Mesenchymal stem cell (in vitro differentiated cells and primary cell): ENCODE data around the gene CELA2B.

Experiments
- DNase-seq: peaks from one replicate; pipeline ENCODE4 v3.0.0-alpha.2; 2013
- H2AFZ ChIP-seq: one replicate; pipeline ENCODE4 v1.6.1; 2013; ENCODE audit warnings: low read depth, mild to moderate bottlenecking, control low read depth, inconsistent platforms, low read length, moderate library complexity
- H2AK5ac ChIP-seq: 2 replicates; pipeline ENCODE4 v1.6.1; 2013; ENCODE audit warnings: low read length, moderate library complexity, mild to moderate bottlenecking, inconsistent platforms; ENCODE audit not compliant: severe bottlenecking
- H2BK120ac ChIP-seq: one replicate; pipeline ENCODE4 v1.6.1; 2013; ENCODE audit warnings: low read depth, mild to moderate bottlenecking, inconsistent platforms, low read length, moderate library complexity
- H2BK12ac ChIP-seq, 2 experiments: one replicate each; pipeline ENCODE4 v1.6.1; 2013; ENCODE audit warnings: inconsistent platforms in 2 of 2, low read length in 2 of 2, mild to moderate bottlenecking in 2 of 2, moderate library complexity in 2 of 2, control low read depth in 1 of 2
- H2BK15ac ChIP-seq: one replicate; pipeline ENCODE4 v1.6.1; 2013; ENCODE audit warnings: mild to moderate bottlenecking, low read depth, inconsistent platforms; ENCODE audit not compliant: poor library complexity, severe bottlenecking
- H2BK5ac ChIP-seq: 2 replicates; pipeline ENCODE4 v1.6.1; 2013; ENCODE audit warnings: low read depth, mild to moderate bottlenecking, low read length, control low read depth, inconsistent platforms; ENCODE audit not compliant: poor library complexity, severe bottlenecking
- H3K14ac ChIP-seq, 2 experiments: one replicate each; pipeline ENCODE4 v1.6.1; 2013; ENCODE audit warnings: inconsistent platforms in 2 of 2, low read length in 2 of 2, control low read depth in 1 of 2, mild to moderate bottlenecking in 1 of 2, moderate library complexity in 1 of 2
- H3K18ac ChIP-seq, 2 experiments: one replicate each; pipeline ENCODE4 v1.6.1; 2013; ENCODE audit warnings: inconsistent platforms in 2 of 2, low read length in 2 of 2, control low read depth in 1 of 2, low read depth in 1 of 2, mild to moderate bottlenecking in 1 of 2
- H3K23ac ChIP-seq, 2 experiments: one replicate each; pipeline ENCODE4 v1.6.1; 2013; ENCODE audit warnings: inconsistent platforms in 2 of 2, low read length in 2 of 2, mild to moderate bottlenecking in 2 of 2, moderate library complexity in 2 of 2, control low read depth in 1 of 2
- H3K27ac ChIP-seq: 2 replicates; pipeline ENCODE4 v1.5.1; 2013; ENCODE audit warnings: mild to moderate bottlenecking, moderate library complexity, low read length, control low read depth, inconsistent platforms; ENCODE audit not compliant: poor library complexity, severe bottlenecking
- H3K27me3 ChIP-seq, 2 experiments: 2 replicates each; pipeline versions ENCODE4 v1.6.1 to v1.7.0; 2013; ENCODE audit warnings: low read length in 2 of 2, mild to moderate bottlenecking in 2 of 2, moderate library complexity in 2 of 2, control low read depth in 1 of 2, inconsistent platforms in 1 of 2; ENCODE audit not compliant: control insufficient read depth in 1 of 2, insufficient read depth in 1 of 2
- H3K36me3 ChIP-seq, 2 experiments: 2 replicates each; pipeline versions ENCODE4 v1.6.1 to v1.7.0; 2013; ENCODE audit warnings: low read length in 2 of 2, control low read depth in 1 of 2, inconsistent platforms in 1 of 2, low read depth in 1 of 2, mild to moderate bottlenecking in 1 of 2; ENCODE audit not compliant: insufficient read depth in 2 of 2, control insufficient read depth in 1 of 2
- H3K4ac ChIP-seq, 2 experiments: one replicate each; pipeline ENCODE4 v1.6.1; 2013; ENCODE audit warnings: inconsistent platforms in 2 of 2, low read length in 2 of 2, mild to moderate bottlenecking in 2 of 2, moderate library complexity in 2 of 2, control low read depth in 1 of 2, low read depth in 1 of 2
- H3K4me1 ChIP-seq: 2 replicates; pipeline ENCODE4 v1.6.1; 2013; ENCODE audit warnings: low read depth, low read length, control low read depth; ENCODE audit not compliant: control insufficient read depth, insufficient read depth
- H3K4me2 ChIP-seq: 2 replicates; pipeline ENCODE4 v1.6.1; 2013; ENCODE audit warnings: low read length, mild to moderate bottlenecking, inconsistent platforms; ENCODE audit not compliant: poor library complexity, severe bottlenecking
- H3K4me3 ChIP-seq, 2 experiments: 2 replicates each; pipeline versions ENCODE4 v1.5.1 to v1.7.0; 2013; ENCODE audit warnings: low read length in 2 of 2, mild to moderate bottlenecking in 2 of 2, control low read depth in 1 of 2, low read depth in 1 of 2; ENCODE audit not compliant: insufficient read depth in 1 of 2
- H3K79me1 ChIP-seq: replicated peaks from 2 replicates; pipeline ENCODE4 v1.6.1; 2013; ENCODE audit warnings: mild to moderate bottlenecking, control low read depth, low read length, inconsistent platforms; ENCODE audit not compliant: poor library complexity, severe bottlenecking
- H3K9ac ChIP-seq: 2 replicates; pipeline ENCODE4 v1.7.0; 2013; ENCODE audit warnings: mild to moderate bottlenecking, low read length, moderate library complexity
- H3K9me3 ChIP-seq: 2 replicates; pipeline ENCODE4 v1.7.0; 2013; ENCODE audit warnings: mild to moderate bottlenecking, low read length; ENCODE audit not compliant: control insufficient read depth
- H4K8ac ChIP-seq: one replicate; pipeline ENCODE4 v1.6.1; 2013; ENCODE audit warnings: inconsistent platforms, mild to moderate bottlenecking, low read length, moderate library complexity
- H4K91ac ChIP-seq: one replicate; pipeline ENCODE4 v1.6.1; 2013; ENCODE audit warnings: mild to moderate bottlenecking, low read length, inconsistent platforms
- WGBS: methylation state at CpG from one replicate; pipeline ENCODE4 v1.1.7; 2013; ENCODE audit warnings: mixed read lengths; 5-methylcytosine and 5-hydroxymethylcytosine counted together

Gene CELA2B

DNA sequence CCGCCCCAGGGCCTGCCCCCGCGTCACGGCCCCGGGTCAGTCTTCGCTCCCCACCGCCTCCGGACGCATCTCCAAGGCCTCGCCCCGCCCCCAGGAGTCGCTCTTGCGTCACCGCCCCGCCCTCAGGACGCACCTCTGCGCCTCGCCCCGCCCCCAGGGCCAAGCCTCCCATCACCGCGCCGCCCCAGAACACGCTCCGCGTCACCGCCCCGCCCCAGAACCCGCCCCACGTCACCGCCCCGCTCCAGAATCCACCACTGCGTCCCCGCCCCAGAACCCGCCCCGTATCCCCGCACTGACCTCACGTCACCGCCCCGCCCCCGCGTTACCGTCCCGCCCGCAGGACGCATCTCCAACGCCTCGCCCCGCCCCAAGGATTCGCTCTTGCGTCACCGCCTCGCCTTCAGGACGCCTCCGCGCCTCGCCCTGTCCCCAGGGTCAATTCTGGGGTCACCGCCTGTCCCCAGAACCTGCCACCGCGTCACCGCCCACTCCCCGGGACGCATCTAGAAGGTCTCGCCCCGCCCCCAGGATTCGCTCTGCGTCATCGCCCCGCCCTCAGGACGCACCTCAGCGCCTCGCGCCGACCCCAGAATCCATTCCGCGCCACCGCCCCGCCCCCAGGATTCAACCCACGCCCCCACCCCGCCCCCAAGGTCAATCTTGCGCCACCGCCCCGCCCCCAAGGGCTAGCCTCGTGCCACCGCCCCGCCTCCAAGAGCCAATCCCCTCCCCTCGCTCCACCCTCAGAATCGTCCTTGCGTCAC is 48.6 kb downstream of the CELA2B start:
- Histone ChIP-seq H2BK15ac (peak overlapping the region; percentile 100), H3K4ac (peak overlapping the region; percentile 46 to 94), H3K27ac (peak overlapping the region; percentile 94), H3K18ac (peak overlapping the region; percentile 85 to 100), H3K4me2 (no peak overlapping the region), H3K9ac (peak overlapping the region; percentile 92), H3K4me3 (peak overlapping the region; percentile 74 to 82), H3K27me3 (no peaks in the 10 kb centered on the region), H3K14ac (peak overlapping the region in 1 of 2 experiments; percentile 98), H4K91ac (peak overlapping the region; percentile 95), H2AK5ac (no peak overlapping the region), H3K9me3 (no peaks in the 10 kb centered on the region), H2BK12ac (peak overlapping the region; percentile 18 to 100), H4K8ac (peak overlapping the region; percentile 86), H3K79me1 (peaks cover 16% of the 10 kb centered on the region), H2BK120ac (peak overlapping the region; percentile 86), H3K23ac (no peak overlapping the region), H2AFZ (peak overlapping the region; percentile 94), H3K36me3 (peaks cover 0 to 5% of the 10 kb centered on the region in 2 experiments), H2BK5ac (peak overlapping the region; percentile 90), H3K4me1 (peaks cover 6% of the 10 kb centered on the region)
- DNase-seq = peak; percentile 98
- WGBS = under 1% methylated on average over 62 of the region's 88 CpGs

DNA sequence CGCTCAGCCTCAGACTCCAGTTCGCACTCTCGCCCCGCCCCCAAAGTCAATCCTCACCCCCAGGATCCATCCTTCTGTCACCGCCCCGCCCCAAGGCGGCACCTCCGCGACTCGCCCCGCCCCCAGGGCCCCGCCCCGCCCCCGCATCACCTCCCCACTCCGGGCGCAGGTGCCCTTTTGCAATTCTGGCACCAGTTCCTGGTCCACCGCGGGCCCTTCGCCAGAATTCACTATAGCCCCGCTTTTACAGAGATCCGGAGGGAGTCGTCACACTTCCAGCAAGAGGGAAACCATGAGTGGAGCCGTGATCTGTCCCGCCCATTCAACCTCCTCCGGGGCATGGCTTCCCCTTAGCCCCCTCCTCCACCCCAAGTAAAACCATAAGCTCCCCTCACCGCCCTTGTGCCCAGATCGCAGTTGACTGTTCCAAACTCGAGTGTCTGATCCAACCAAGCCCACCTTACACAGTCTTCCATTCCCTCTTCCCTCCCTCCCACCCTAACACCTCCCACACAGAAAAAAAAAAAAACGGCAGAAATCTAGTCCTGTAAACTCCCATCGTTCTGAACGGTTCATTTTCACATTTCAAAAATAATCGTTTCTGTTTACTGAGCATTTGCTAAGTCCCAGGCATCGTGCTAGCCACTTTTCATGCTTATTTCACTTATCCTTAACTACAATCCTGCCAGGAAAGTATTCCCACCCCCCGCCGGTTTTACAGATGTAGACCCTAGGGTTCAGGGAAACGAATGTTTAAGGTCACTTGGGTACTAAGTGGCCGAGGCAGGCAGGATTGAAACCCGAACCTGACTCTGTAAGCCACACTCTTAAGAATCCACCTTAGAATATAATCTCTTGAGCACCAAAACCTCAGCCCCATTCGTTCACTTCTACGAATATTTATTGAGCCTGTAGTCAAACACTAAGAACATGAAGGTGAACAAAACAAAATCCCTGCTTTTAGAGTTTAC is 49.4 kb downstream of the CELA2B start:
- Histone ChIP-seq H4K8ac (no peak overlapping the region), H3K23ac (no peak overlapping the region), H3K79me1 (peaks cover 13% of the 10 kb centered on the region), H2AK5ac (no peak overlapping the region), H2AFZ (peak overlapping the region; percentile 94), H2BK15ac (no peak overlapping the region), H2BK5ac (peak overlapping the region; percentile 53), H3K9ac (peak overlapping the region; percentile 97), H3K27ac (peak overlapping the region; percentile 71), H3K4ac (peak overlapping the region in 1 of 2 experiments; percentile 44), H3K14ac (no peak overlapping the region), H3K9me3 (no peaks in the 10 kb centered on the region), H3K18ac (peak overlapping the region in 1 of 2 experiments; percentile 67), H3K4me1 (peaks cover 6% of the 10 kb centered on the region), H3K36me3 (peaks cover 0 to 9% of the 10 kb centered on the region in 2 experiments), H2BK120ac (no peak overlapping the region), H3K27me3 (no peaks in the 10 kb centered on the region), H3K4me2 (peak overlapping the region; percentile 98), H3K4me3 (peak overlapping the region; percentile 60 to 98), H2BK12ac (no peak overlapping the region), H4K91ac (no peak overlapping the region)
- no peak for DNase-seq
- 3% methylated on average over 34 of the region's 40 CpGs for WGBS

- H2BK5ac ChIP-seq = no peak overlapping the region
- H3K23ac ChIP-seq = no peak overlapping the region
- peaks cover 6% of the 10 kb centered on the region for H3K4me1 ChIP-seq
- H3K18ac ChIP-seq = no peak overlapping the region
- H2AFZ ChIP-seq = no peak overlapping the region
- no peak overlapping the region for H4K91ac ChIP-seq
- no peak overlapping the region for H2BK120ac ChIP-seq
- H3K27ac ChIP-seq = peak overlapping the region; percentile 45
- peak overlapping the region; percentile 60 for H3K4me2 ChIP-seq
- peak overlapping the region; percentile 97 for H3K9ac ChIP-seq
- H3K4ac ChIP-seq = no peak overlapping the region
- H2BK12ac ChIP-seq = no peak overlapping the region
- peaks cover 15% of the 10 kb centered on the region for H3K79me1 ChIP-seq
- peak overlapping the region in 1 of 2 experiments; percentile 98 for H3K4me3 ChIP-seq
- no peak overlapping the region for H2BK15ac ChIP-seq
- 0% methylated on average over 6 of the region's 9 CpGs for WGBS
- H3K14ac ChIP-seq = no peak overlapping the region
- H3K9me3 ChIP-seq = no peaks in the 10 kb centered on the region
- H3K36me3 ChIP-seq = peaks cover 4 to 15% of the 10 kb centered on the region in 2 experiments
- no peak overlapping the region for H2AK5ac ChIP-seq
- no peak for DNase-seq
- no peaks in the 10 kb centered on the region for H3K27me3 ChIP-seq
- H4K8ac ChIP-seq = no peak overlapping the region
Observed at GRCh38 chr1:15526021-15526489, 50.2 kb downstream of the CELA2B start.
